ENCODE results near the gene SHB.

- TF ChIP-seq CTCF (IDR thresholded peaks at IDR 0.05; ENCODE audit: low read length): no peak
- no peak for TF ChIP-seq EZH2 (optimal IDR thresholded peaks at IDR 0.05; ENCODE audit: low read depth, low read length)
- no peak for TF ChIP-seq EZH2phosphoT487 (IDR thresholded peaks at IDR 0.05; ENCODE audit: low read length)
Measured at GRCh38 chr9:38085308-38085707, 16.3 kb upstream of the SHB start.
